ENCODE measurements around the gene ZNF853. TPM values are rescaled to one million over a fixed set of nuclear protein-coding genes. Genes with fewer than 3 reads are reported as not detected.

ZNF853 gene
- total and polyA plus RNA-seq, 2 donors (not counting 1 experiment from before 2014, with no cell fraction given), result 2.5 to 6.3 TPM

- POLR2A ChIA-PET, result no interaction called here
These were observed 3.2 kb downstream of the ZNF853 start for GRCh38 chr7:6618621-6619020.

GRCh38 chr7:6619961-6620360 is 4.6 kb downstream of the ZNF853 start:
- Histone ChIP-seq H3K36me3 (replicated peaks in 1 of 2; ENCODE audit: control extremely low read depth in 1 of 2, control insufficient read depth in 1 of 2, extremely low read depth in 1 of 2, insufficient read depth in 2 of 2, low read length in 1 of 2) (no peaks in the 10 kb centered on the region), H3K79me2 (ENCODE audit: control insufficient read depth, insufficient read depth, low read length) (no peaks in the 10 kb centered on the region), H3K9me3 (ENCODE audit: control extremely low read depth in 1 of 3, control insufficient read depth in 2 of 3, insufficient read depth in 1 of 3, low read length in 2 of 3) (peaks cover 0 to 7% (median 0%) of the 10 kb centered on the region in 3 donors), H3K4me1 (ENCODE audit: control insufficient read depth in 2 of 2, insufficient read depth in 2 of 2, low read length in 2 of 2) (peaks cover 28 to 54% of the 10 kb centered on the region in 2 donors), H3K4me3 (ENCODE audit: control extremely low read depth in 1 of 5, extremely low read depth in 1 of 5, insufficient read depth in 1 of 5, low read depth in 2 of 5, low read length in 4 of 5) (no peak overlapping the region), H3K9ac (ENCODE audit: low read length) (no peak overlapping the region), H3K27ac (ENCODE audit: low read length in 2 of 2) (no peak overlapping the region), H4K20me1 (ENCODE audit: control insufficient read depth, insufficient read depth, low read length, poor library complexity, severe bottlenecking) (no peaks in the 10 kb centered on the region), H3K4me2 (replicated peaks; ENCODE audit: low read depth, low read length, poor library complexity, severe bottlenecking) (no peak overlapping the region), H3K27me3 (replicated peaks in 1 of 4; ENCODE audit: control extremely low read depth in 1 of 4, control insufficient read depth in 3 of 4, insufficient read depth in 4 of 4, low read length in 3 of 4) (peaks cover 0 to 4% (median 0%) of the 10 kb centered on the region in 4 experiments), H2AFZ (ENCODE audit: insufficient read depth, low read depth, low read length, poor library complexity, severe bottlenecking) (no peak overlapping the region)
- intact Hi-C loops (cut with micrococcal nuclease), result no loop called here
- peaks cover 40% of the 10 kb centered on the region for H3K4me1 Mint-ChIP-seq
- 83% methylated on average over 1 of the region's 3 CpGs for WGBS (ENCODE audit: insufficient coverage)
- no peak overlapping the region for H3K4me3 Mint-ChIP-seq
- H3K9me3 Mint-ChIP-seq (ENCODE audit: insufficient read depth), result no peaks in the 10 kb centered on the region
- no peak for DNase-seq
- CTCF ChIA-PET, result no interaction called here
- TF ChIP-seq CTCF (IDR thresholded peaks at IDR 0.05) (no peak), EZH2 (IDR thresholded peaks at IDR 0.05; ENCODE audit: borderline replicate concordance, insufficient read depth, low read depth, low read length, poor library complexity, severe bottlenecking) (no peak)
- no peaks in the 10 kb centered on the region for H3K27me3 Mint-ChIP-seq
- ATAC-seq (ENCODE audit: low read depth), result no peak
- no peak overlapping the region for H3K27ac Mint-ChIP-seq
- POLR2A ChIA-PET, result interaction anchor here (0.6 kb wide), 1 partner anchor 15 kb away, joined by 5 read pairs; no protein-coding TSS in a partner anchor

More at GRCh38 chr7:6618621-6619020, 3.2 kb downstream of the ZNF853 start:
- Mint-ChIP-seq H3K4me3 (no peak overlapping the region), H3K9me3 (ENCODE audit: insufficient read depth) (no peaks in the 10 kb centered on the region), H3K27ac (no peak overlapping the region), H3K4me1 (peaks cover 35% of the 10 kb centered on the region), H3K27me3 (no peaks in the 10 kb centered on the region)
- H3K4me2 ChIP-seq (replicated peaks; ENCODE audit: low read depth, low read length, poor library complexity, severe bottlenecking), result no peak overlapping the region
- no peak overlapping the region for H3K4me3 ChIP-seq (ENCODE audit: control extremely low read depth in 1 of 5, extremely low read depth in 1 of 5, insufficient read depth in 1 of 5, low read depth in 2 of 5, low read length in 4 of 5)
- H3K9me3 ChIP-seq (ENCODE audit: control extremely low read depth in 1 of 3, control insufficient read depth in 2 of 3, insufficient read depth in 1 of 3, low read length in 2 of 3), result peaks cover 0 to 7% (median 0%) of the 10 kb centered on the region in 3 donors
- WGBS (ENCODE audit: insufficient coverage), result 20% methylated on average over 1 of the region's 4 CpGs
- ATAC-seq (ENCODE audit: low read depth) (no peak), DNase-seq (no peak)
- no peak overlapping the region for H2AFZ ChIP-seq (ENCODE audit: insufficient read depth, low read depth, low read length, poor library complexity, severe bottlenecking)
- CTCF ChIA-PET, result no interaction called here
- no peak overlapping the region for H3K27ac ChIP-seq (ENCODE audit: low read length in 2 of 2)
- no peaks in the 10 kb centered on the region for H3K36me3 ChIP-seq (replicated peaks in 1 of 2; ENCODE audit: control extremely low read depth in 1 of 2, control insufficient read depth in 1 of 2, extremely low read depth in 1 of 2, insufficient read depth in 2 of 2, low read length in 1 of 2)
- H3K4me1 ChIP-seq (ENCODE audit: control insufficient read depth in 2 of 2, insufficient read depth in 2 of 2, low read length in 2 of 2), result peaks cover 20 to 45% of the 10 kb centered on the region in 2 donors
- intact Hi-C loops (cut with micrococcal nuclease), result no loop called here
- peaks cover 0 to 9% (median 3%) of the 10 kb centered on the region in 4 experiments for H3K27me3 ChIP-seq (replicated peaks in 1 of 4; ENCODE audit: control extremely low read depth in 1 of 4, control insufficient read depth in 3 of 4, insufficient read depth in 4 of 4, low read length in 3 of 4)
- no peaks in the 10 kb centered on the region for H3K79me2 ChIP-seq (ENCODE audit: control insufficient read depth, insufficient read depth, low read length)
- no peaks in the 10 kb centered on the region for H4K20me1 ChIP-seq (ENCODE audit: control insufficient read depth, insufficient read depth, low read length, poor library complexity, severe bottlenecking)
- TF ChIP-seq EZH2 (IDR thresholded peaks at IDR 0.05; ENCODE audit: borderline replicate concordance, insufficient read depth, low read depth, low read length, poor library complexity, severe bottlenecking), result no peak
- no peak overlapping the region for H3K9ac ChIP-seq (ENCODE audit: low read length)

All from B cell (primary cell).